GM18868 (cell line): ENCODE results near the gene ZNF410.
"Not testable (repeated sequence)": the region's sequence is repeated elsewhere in the genome, so short reads cannot be mapped to it uniquely, and the experiment has no call there.

Experiments
- ATAC-seq: cut with Tn5 transposase; IDR thresholded peaks from one replicate; pipeline ENCODE4 v1.9.1; 2021; ENCODE audit warnings: mild to moderate bottlenecking, moderate library complexity; ENCODE audit not compliant: unreplicated experiment

Gene ZNF410

GRCh38 chr14:73884438-73885190, 2.0 kb upstream of the ZNF410 start:
- no peak for ATAC-seq

- no peak for ATAC-seq
Observed at GRCh38 chr14:73887318-73887616, 608 bp downstream of the ZNF410 start.

GRCh38 chr14:73887694-73888459, 1.2 kb downstream of the ZNF410 start:
- no peak for ATAC-seq

GRCh38 chr14:73888460-73888725, 1.7 kb downstream of the ZNF410 start:
- no peak for ATAC-seq

- ATAC-seq, result no peak
Observed at GRCh38 chr14:73888971-73889370, 2.3 kb downstream of the ZNF410 start.

GRCh38 chr14:73889376-73889775, 2.7 kb downstream of the ZNF410 start:
- no peak for ATAC-seq

GRCh38 chr14:73894180-73894687, 7.6 kb downstream of the ZNF410 start:
- not testable (repeated sequence) for ATAC-seq

- ATAC-seq, result no peak
Observed at GRCh38 chr14:73895939-73896338, 9.3 kb downstream of the ZNF410 start.

GRCh38 chr14:73896521-73896920, 9.9 kb downstream of the ZNF410 start:
- ATAC-seq, result no peak

GRCh38 chr14:73903028-73903427, 16.4 kb downstream of the ZNF410 start:
- no peak for ATAC-seq

GRCh38 chr14:73909681-73910080, 23.0 kb downstream of the ZNF410 start:
- no peak for ATAC-seq

- no peak for ATAC-seq
Observed at GRCh38 chr14:73913256-73913655, 26.6 kb downstream of the ZNF410 start.

- ATAC-seq, result no peak
Observed at GRCh38 chr14:73916324-73916723, 29.7 kb downstream of the ZNF410 start.

GRCh38 chr14:73919457-73919856, 32.8 kb downstream of the ZNF410 start:
- not testable (repeated sequence) for ATAC-seq

GRCh38 chr14:73924337-73924736, 37.7 kb downstream of the ZNF410 start:
- no peak for ATAC-seq

- no peak for ATAC-seq
Observed at GRCh38 chr14:73935666-73936065, 49.0 kb downstream of the ZNF410 start.

GRCh38 chr14:73936548-73936947, 49.9 kb downstream of the ZNF410 start:
- ATAC-seq, result no peak

- ATAC-seq, result no peak
Observed at GRCh38 chr14:73937012-73937411, 50.4 kb downstream of the ZNF410 start.

- ATAC-seq, result no peak
Observed at GRCh38 chr14:73942180-73942579, 55.5 kb downstream of the ZNF410 start.

- ATAC-seq, result no peak
Observed at GRCh38 chr14:73943083-73943482, 56.4 kb downstream of the ZNF410 start.

- no peak for ATAC-seq
Observed at GRCh38 chr14:73944432-73945158, 57.9 kb downstream of the ZNF410 start.

- no peak for ATAC-seq
Observed at GRCh38 chr14:73945159-73945670, 58.6 kb downstream of the ZNF410 start.
